Activated CD4-positive, alpha-beta T cell treated with anti-CD3 and anti-CD28 coated beads for 1 hour (primary cell): Measurements from ENCODE around the gene SLC24A4.

Experiments used
- DNase-seq: peaks from one replicate; pipeline ENCODE4 v3.0.0-alpha.2; 2020

The SLC24A4 gene

GRCh38 chr14:92407410-92407809, 84.4 kb downstream of the SLC24A4 start:
- DNase-seq = no peak

- no peak for DNase-seq
Measured at GRCh38 chr14:92409043-92409442, 86.1 kb downstream of the SLC24A4 start.

GRCh38 chr14:92411135-92411534, 88.2 kb downstream of the SLC24A4 start:
- DNase-seq = no peak

GRCh38 chr14:92411941-92412340, 89.0 kb downstream of the SLC24A4 start:
- DNase-seq = no peak

GRCh38 chr14:92412912-92413311, 89.9 kb downstream of the SLC24A4 start:
- DNase-seq = no peak

GRCh38 chr14:92413379-92413778, 90.4 kb downstream of the SLC24A4 start:
- DNase-seq = no peak

GRCh38 chr14:92414690-92415445, 91.9 kb downstream of the SLC24A4 start:
- DNase-seq = no peak

GRCh38 chr14:92415969-92416368, 93.0 kb downstream of the SLC24A4 start:
- no peak for DNase-seq

GRCh38 chr14:92416544-92416943, 93.6 kb downstream of the SLC24A4 start:
- DNase-seq = no peak

GRCh38 chr14:92417759-92418158, 94.8 kb downstream of the SLC24A4 start:
- DNase-seq = no peak

GRCh38 chr14:92421751-92422150, 98.8 kb downstream of the SLC24A4 start:
- DNase-seq = no peak

GRCh38 chr14:92425101-92425500, 102.1 kb downstream of the SLC24A4 start:
- DNase-seq = no peak

GRCh38 chr14:92426237-92426636, 103.3 kb downstream of the SLC24A4 start:
- no peak for DNase-seq

GRCh38 chr14:92427096-92427495, 104.1 kb downstream of the SLC24A4 start:
- DNase-seq = no peak

GRCh38 chr14:92430686-92431085, 107.7 kb downstream of the SLC24A4 start:
- no peak for DNase-seq

- no peak for DNase-seq
Measured at GRCh38 chr14:92431199-92431725, 108.3 kb downstream of the SLC24A4 start.

- no peak for DNase-seq
Measured at GRCh38 chr14:92433407-92433806, 110.4 kb downstream of the SLC24A4 start.

GRCh38 chr14:92435154-92435553, 112.2 kb downstream of the SLC24A4 start:
- no peak for DNase-seq

- no peak for DNase-seq
Measured at GRCh38 chr14:92436115-92436776, 113.3 kb downstream of the SLC24A4 start.

GRCh38 chr14:92437309-92437708, 114.3 kb downstream of the SLC24A4 start:
- no peak for DNase-seq

- DNase-seq = no peak
Measured at GRCh38 chr14:92437729-92438285, 114.8 kb downstream of the SLC24A4 start.

- DNase-seq = no peak
Measured at GRCh38 chr14:92439537-92440344, 116.8 kb downstream of the SLC24A4 start.

GRCh38 chr14:92440345-92441003, 117.5 kb downstream of the SLC24A4 start:
- DNase-seq = no peak
